Hepatic stellate cell (primary cell): Measurements from ENCODE around the gene RBM12.

ENCODE experiments used
- DNase-seq: peaks from one replicate; pipeline ENCODE4 v3.0.0; 2011; ENCODE audit warnings: low spot score

The RBM12 gene

GRCh38 chr20:35619196-35620095, 45.3 kb downstream of the RBM12 start:
- DNase-seq = peak; percentile 89

DNA sequence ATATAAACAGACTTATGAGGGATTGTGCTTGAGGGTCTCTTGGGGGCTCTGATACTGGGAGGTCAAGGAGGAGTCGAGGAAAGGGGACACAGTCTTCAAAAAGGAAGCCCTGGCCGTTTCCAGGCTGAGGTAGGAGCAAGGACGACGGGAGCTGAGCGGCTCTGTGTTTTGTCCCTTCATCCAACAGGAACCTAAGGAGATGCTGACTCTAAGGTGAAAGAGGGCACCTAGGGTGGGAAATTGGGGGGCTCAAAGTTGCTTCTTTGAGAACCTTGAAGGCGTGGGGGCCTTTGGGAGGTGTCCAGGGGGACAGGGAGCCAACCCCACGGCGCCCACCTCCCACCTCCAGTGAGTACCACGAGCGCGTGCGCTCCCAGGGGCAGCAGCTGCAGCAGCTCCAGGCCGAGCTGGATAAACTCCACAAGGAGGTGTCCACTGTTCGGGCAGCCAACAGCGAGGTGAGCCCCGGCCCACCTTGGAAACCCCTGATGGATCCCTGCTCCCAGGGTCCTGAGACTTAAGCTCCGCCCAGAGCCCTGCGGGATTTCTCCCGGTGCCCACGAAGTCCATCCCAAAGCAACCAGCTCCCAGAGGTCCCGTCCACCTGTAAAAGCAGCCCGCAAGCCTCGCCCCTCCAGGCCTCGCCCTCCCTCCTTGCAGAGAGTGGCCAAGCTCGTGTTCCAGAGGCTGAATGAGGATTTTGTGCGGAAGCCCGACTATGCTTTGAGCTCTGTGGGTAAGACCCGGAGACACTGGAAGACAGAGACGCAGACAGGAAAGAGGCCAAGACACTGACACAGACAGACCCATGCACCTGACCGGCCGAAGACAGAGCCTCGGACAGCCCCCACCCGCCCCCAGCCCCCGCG, 46.2 kb downstream of the RBM12 start:
- DNase-seq = peak; percentile 47

- DNase-seq = peak; percentile 59
These were observed 47.1 kb downstream of the RBM12 start for GRCh38 chr20:35617397-35618262.

GRCh38 chr20:35616465-35617396, 48.0 kb downstream of the RBM12 start:
- DNase-seq = peak; percentile 98

DNA sequence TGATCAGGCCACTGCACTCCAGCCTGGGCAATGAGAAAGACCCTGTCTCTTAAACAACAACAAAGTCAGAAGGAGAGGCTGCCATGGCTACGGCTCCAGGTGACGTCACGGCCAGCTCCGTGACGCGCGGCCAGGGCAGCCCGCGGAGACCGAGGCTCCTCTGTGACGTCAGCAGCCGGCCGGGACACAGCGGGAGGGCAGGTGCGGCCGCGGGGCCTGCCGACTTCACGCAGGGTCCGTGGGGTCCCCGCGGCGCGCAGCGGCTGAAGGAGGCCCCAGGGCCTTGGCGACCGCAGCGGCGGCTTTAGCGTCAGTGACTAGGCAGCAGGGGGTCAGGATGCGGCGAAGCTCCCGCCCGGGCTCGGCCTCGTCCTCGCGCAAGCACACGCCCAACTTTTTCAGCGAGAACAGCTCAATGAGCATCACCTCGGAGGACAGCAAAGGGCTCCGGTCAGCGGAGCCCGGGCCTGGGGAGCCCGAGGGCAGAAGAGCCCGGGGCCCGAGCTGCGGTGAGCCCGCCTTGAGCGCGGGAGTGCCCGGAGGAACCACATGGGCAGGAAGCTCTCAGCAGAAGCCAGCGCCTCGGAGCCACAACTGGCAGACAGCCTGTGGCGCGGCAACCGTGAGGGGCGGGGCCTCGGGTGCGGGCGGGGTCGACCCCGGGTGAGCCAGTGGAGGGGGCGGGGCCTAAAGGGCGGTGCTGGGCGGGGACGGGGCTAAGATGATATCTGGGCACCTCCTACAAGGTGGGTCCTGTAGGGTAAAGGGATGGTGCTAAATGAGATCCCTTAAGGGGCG, 48.8 kb downstream of the RBM12 start, which contains the start of gene SPAG4:
SPAG4 (plus strand) TSS at position 163 of the 798 bp plus-strand sequence; CDS start at position 338, 175 bp downstream.
- DNase-seq = peak; percentile 71

- DNase-seq = no peak
These were observed 53.2 kb downstream of the RBM12 start for GRCh38 chr20:35611482-35611881.

DNA sequence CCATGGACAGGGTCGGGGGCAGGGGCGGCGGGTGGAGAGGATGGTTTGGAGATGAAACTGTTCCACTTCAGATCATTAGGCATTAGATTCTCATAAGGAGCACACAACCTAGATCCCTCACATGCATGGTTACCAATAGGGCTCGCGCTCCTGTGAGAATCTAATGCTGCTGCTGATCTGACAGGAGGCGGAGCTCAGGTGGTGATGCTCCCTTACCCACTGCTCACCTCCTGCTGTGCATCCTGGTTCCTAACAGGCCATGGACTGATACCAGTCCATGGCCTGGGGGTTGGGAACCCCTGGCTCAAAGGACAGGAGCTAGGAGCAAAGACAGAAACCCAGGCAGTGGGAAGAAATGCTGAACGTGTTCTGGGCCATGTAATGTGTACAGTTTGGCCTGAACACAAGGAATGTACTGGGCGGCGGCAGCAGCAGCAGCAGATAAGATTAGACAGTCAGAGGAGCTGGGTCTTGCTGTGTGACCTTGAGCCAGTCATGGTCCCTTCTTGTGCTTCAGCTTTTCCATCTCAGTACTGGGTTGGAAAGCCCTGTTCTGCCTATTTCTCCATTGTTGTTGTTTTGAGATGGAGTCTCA, 53.8 kb downstream of the RBM12 start:
- no peak for DNase-seq

DNA sequence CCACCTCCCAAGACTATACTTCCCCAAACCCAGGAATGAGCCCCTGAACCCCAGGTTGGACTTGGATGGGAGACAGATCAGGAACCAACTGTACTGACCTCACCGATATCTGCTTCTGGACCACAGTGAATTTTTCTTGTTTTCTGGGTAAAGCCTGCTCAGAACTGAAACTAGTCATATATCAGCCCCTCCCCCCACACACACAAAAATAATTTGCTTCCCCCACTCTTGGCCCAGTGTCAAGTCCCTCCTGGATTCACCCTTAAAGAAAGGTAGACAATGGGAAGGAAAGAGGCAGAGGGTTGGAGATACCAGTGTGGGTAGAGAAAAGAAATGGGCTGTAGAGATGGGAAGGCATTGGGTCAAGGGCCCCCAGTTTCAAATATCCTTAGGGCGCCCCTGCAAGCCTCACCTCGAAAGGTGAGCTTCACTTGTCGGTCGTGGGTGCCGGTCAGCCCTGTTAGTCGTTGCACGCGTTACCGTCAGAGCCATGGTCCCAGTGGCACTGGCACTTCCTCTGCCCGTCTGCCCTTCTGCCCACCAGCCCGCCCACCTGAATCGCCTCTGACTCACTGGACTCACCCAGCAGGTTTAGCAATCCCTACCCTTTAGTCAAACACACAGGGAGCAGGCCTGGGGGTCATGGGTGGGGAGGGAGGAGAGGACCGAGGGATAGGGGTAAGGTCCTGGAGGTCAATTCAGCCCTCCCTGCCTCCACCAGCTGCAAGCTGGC, 57.5 kb downstream of the RBM12 start:
- no peak for DNase-seq

- no peak for DNase-seq
These were observed 58.6 kb downstream of the RBM12 start for GRCh38 chr20:35606127-35606526.

GRCh38 chr20:35604449-35604747, 60.3 kb downstream of the RBM12 start:
- no peak for DNase-seq

DNA sequence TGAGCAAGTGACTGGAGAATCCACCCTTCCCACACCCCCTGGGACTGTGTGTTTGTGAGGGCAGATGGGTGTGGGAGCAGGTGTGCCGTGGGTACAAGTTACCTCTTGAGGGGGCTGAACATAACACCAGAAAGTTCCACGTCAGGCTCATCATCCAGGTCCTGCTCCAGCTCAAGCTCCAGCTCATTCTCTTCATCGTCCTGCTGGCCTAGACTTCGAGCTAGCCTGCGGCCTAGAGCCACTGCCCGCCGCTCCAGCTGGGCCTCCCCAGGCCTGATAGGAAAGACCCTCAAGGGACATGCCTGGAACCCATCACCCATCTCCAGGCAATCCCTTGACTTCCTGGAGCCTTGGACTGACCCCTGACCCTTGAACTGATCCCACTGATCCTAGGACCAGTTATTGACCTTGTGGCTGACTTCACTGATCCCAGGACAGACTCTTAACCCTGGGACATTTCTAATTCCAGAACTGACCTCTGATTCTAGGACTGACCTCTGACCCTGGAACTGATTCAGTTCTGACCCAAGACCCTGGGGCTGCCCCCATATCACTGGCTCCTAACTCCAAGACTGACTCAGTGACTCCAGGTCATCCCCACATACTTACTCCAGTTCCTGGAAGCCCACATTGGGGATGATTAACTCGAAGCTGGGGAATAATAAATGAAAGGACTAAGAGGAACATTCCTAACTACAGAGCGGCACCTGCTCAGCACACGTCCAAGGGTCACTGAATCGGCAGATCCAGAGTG, 60.8 kb downstream of the RBM12 start:
- no peak for DNase-seq

DNA sequence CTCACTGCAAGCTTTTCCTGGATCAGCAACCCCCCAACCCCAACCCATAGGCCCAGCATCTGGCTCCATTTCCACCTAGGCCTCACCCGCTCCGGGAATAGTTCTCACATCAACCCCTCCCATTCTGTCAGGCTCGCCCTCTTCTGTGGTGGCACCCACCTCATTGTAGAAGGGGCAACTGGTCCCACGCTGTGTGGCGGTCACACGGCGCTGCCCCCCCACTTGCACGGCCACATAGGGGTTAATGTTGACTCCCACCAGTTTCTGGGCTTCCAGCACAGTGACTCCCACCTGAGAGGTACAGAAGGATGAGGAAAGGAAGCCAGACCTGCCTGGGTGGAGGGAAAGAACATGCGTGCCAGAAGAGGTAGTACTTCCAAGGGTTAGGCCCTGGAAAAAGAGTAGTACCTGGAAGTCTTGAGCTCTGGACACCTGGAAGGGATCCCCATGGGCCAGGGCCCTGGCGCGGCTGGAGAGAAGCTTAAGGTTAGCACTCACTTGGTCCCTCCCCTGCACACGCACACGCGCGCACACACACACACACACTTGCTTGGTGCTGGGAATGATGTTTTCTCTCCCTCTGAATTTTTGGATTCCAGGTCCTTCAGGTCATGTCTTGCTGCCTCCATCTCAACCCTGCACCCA, 61.7 kb downstream of the RBM12 start:
- DNase-seq = no peak

- no peak for DNase-seq
These were observed 62.7 kb downstream of the RBM12 start for GRCh38 chr20:35601990-35602389.

GRCh38 chr20:35600993-35601973, 63.4 kb downstream of the RBM12 start:
- DNase-seq = peak; percentile 77

DNA sequence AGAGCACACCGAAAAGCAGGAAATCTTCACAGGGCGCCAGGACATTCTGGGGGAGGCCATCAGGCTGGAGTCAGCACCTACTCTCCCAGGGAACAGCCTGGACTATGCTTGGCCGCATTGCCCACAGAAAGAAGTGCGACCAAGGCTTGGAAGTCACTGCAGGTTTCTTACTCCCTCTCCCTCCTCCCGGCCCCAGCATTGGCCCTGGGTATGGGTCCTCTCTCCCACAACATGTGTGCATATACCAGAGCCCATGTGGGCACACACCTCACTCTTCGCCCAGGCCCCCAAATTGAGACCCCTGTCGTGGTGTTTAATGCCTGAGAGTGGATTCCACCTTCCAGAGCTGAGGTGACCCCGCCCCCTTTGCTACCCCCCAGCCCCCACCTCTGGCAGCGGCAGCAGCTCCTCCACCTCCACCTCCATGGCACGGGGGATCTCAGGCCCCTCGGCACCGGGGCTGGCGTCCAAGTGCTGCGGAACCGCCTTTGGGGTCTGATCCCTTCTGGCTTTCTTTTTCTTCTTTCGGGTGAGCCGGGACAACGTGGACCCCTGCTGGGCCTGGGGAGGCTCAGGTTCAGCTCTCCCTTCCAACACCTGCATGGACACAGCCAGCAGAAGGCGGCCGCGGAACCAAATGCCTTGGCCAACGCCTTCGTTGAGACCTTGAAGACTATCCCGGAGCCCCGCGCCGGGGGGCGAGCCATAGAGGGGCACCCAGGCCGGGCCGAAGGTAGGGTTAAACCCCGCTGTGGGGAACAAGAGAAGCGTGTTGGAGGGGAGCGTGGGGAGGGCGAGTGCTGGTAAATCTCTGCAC, 64.3 kb downstream of the RBM12 start:
- no peak for DNase-seq

- DNase-seq = no peak
These were observed 65.0 kb downstream of the RBM12 start for GRCh38 chr20:35599776-35600120.
